Natural killer cell (primary cell): Measurements from ENCODE around the gene ASTN2. TPM values are rescaled to one million over a fixed set of nuclear protein-coding genes. Genes with fewer than 3 reads are reported as not detected.

Source experiments
- ATAC-seq, 3 donors: fragments of 150-1000 bp in 2 of 3; fragments of 200-7000 bp in 1 of 3; cut with Tn5 transposase; 1 replicate in 1 of 3; 2 replicates in 2 of 3; pipeline ENCODE4 v1.10.0; 2021; ENCODE audit warnings: mild to moderate bottlenecking in 2 of 3, moderate library complexity in 2 of 3
- DNase-seq, 2 donors: peaks; one replicate each; pipeline versions ENCODE4 v3.0.0 to v3.0.0-alpha.2; 2013 to 2021; ENCODE audit warnings: mixed read lengths in 1 of 2
- H3K27ac ChIP-seq: one replicate; pipeline ENCODE4 v1.5.1; 2013; ENCODE audit warnings: mild to moderate bottlenecking, low read length
- H3K27me3 ChIP-seq: one replicate; pipeline ENCODE4 v1.6.1; 2013; ENCODE audit warnings: low read length; ENCODE audit not compliant: control insufficient read depth, insufficient read depth
- H3K36me3 ChIP-seq: one replicate; pipeline ENCODE4 v1.6.1; 2013; ENCODE audit warnings: low read length; ENCODE audit not compliant: control insufficient read depth, insufficient read depth
- H3K4me1 ChIP-seq: one replicate; pipeline ENCODE4 v1.6.1; 2013; ENCODE audit warnings: low read length; ENCODE audit not compliant: control insufficient read depth, insufficient read depth
- H3K4me3 ChIP-seq: one replicate; pipeline ENCODE4 v1.5.1; 2013; ENCODE audit warnings: low read length
- H3K9me3 ChIP-seq: one replicate; pipeline ENCODE4 v1.6.1; 2013; ENCODE audit warnings: low read length; ENCODE audit not compliant: control insufficient read depth, insufficient read depth
- H3K27ac Mint-ChIP-seq, 2 donors: one replicate each; pipeline ENCODE4 v1.8.0; 2022; ENCODE audit warnings: mild to moderate bottlenecking in 2 of 2, mixed read lengths in 2 of 2, moderate library complexity in 1 of 2
- H3K27me3 Mint-ChIP-seq, 2 donors: one replicate each; pipeline ENCODE4 v1.8.0; 2022; ENCODE audit warnings: low read depth in 2 of 2, mixed read lengths in 2 of 2
- H3K36me3 Mint-ChIP-seq: one replicate; pipeline ENCODE4 v1.8.0; 2022; ENCODE audit warnings: mixed read lengths
- H3K4me1 Mint-ChIP-seq, 2 donors: one replicate each; pipeline ENCODE4 v1.8.0; 2022; ENCODE audit warnings: mixed read lengths in 2 of 2
- H3K4me3 Mint-ChIP-seq: one replicate; pipeline ENCODE4 v1.8.0; 2022; ENCODE audit warnings: mild to moderate bottlenecking, moderate library complexity, mixed read lengths
- H3K9me3 Mint-ChIP-seq, 2 donors: one replicate each; pipeline ENCODE4 v1.8.0; 2022; ENCODE audit warnings: mixed read lengths in 2 of 2
- CTCF ChIP-seq: fragments of 200-600 bp; IDR thresholded peaks from one replicate; pipeline ENCODE4 v1.8.0; 2022; ENCODE audit warnings: antibody characterized with exemption
- WGBS: methylation state at CpG from one replicate; pipeline ENCODE4 v1.1.7; 2013; ENCODE audit warnings: missing lambda C conversion rate; ENCODE audit not compliant: insufficient coverage; 5-methylcytosine and 5-hydroxymethylcytosine counted together
- intact Hi-C: fragments of 100-400 bp; cut with micrococcal nuclease; formaldehyde crosslinking; loops from one replicate; pipeline ENCODE4 v1.14.2; 2022
- total RNA-seq, 4 donors: library from RNA; stranded (reverse); fragments of 120-200 nt in 1 of 4; gene quantifications; one replicate each; pipeline versions ENCODE4 v1.2.3 to v1.2.4, GENCODE V29; 2013 to 2022

ASTN2 gene
- total RNA-seq, 3 donors from 2014 or later (not counting 1 experiment from before 2014, with no cell fraction given), result 3.0 to 3.5 (median 3.2) TPM

GRCh38 chr9:116483622-116484491 is 931.0 kb downstream of the ASTN2 start:
- H3K27me3 ChIP-seq, result no peaks in the 10 kb centered on the region
- H3K4me1 ChIP-seq, result no peaks in the 10 kb centered on the region
- Mint-ChIP-seq H3K27me3 (no peaks in the 10 kb centered on the region), H3K9me3 (peaks cover 0 to 5% of the 10 kb centered on the region in 2 donors), H3K27ac (no peak overlapping the region), H3K4me3 (no peak overlapping the region), H3K36me3 (no peaks in the 10 kb centered on the region), H3K4me1 (no peaks in the 10 kb centered on the region)
- ATAC-seq, result no peak
- 83% methylated on average over 7 of the region's 8 CpGs for WGBS
- intact Hi-C loops, result no loop called here
- DNase-seq, result no peak
- no peak overlapping the region for H3K4me3 ChIP-seq
- H3K9me3 ChIP-seq, result no peaks in the 10 kb centered on the region
- no peaks in the 10 kb centered on the region for H3K36me3 ChIP-seq
- no peak overlapping the region for H3K27ac ChIP-seq
- TF ChIP-seq CTCF, result no peak

DNA sequence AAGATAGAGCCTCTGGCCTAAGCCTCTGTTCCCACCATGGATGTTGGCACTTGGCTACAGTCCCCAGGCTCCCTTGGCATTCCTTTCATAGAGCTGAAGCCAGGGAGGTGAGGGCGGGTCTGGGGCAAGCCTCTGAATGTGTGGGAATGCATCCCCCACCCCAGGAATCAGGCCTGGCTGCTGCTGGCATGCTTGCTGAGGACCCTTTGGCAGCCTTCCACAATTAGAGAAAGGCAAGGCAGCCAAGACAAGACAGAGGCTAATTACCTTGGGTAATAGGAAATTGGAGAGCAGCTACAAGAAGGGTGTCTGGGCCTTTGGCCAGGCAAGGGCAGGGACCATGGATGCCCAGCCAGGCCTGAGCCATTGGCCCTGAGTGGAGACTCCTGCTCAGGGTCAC is 932.1 kb downstream of the ASTN2 start:
- Histone ChIP-seq H3K27ac (no peak overlapping the region), H3K4me3 (no peak overlapping the region), H3K27me3 (no peaks in the 10 kb centered on the region), H3K4me1 (no peaks in the 10 kb centered on the region), H3K36me3 (no peaks in the 10 kb centered on the region), H3K9me3 (no peaks in the 10 kb centered on the region)
- H3K27me3 Mint-ChIP-seq, result no peaks in the 10 kb centered on the region
- ATAC-seq, result no peak
- no peak overlapping the region for H3K4me3 Mint-ChIP-seq
- H3K36me3 Mint-ChIP-seq, result no peaks in the 10 kb centered on the region
- intact Hi-C loops, result no loop called here
- no peak for TF ChIP-seq CTCF
- peaks cover 2 to 6% of the 10 kb centered on the region in 2 donors for H3K9me3 Mint-ChIP-seq
- 89% methylated on average over 1 of the region's 1 CpG for WGBS
- no peaks in the 10 kb centered on the region for H3K4me1 Mint-ChIP-seq
- DNase-seq, result no peak
- H3K27ac Mint-ChIP-seq, result no peak overlapping the region

GRCh38 chr9:116480700-116481099 is 934.2 kb downstream of the ASTN2 start:
- Mint-ChIP-seq H3K4me3 (no peak overlapping the region), H3K9me3 (peaks cover 8 to 13% of the 10 kb centered on the region in 2 donors), H3K36me3 (no peaks in the 10 kb centered on the region), H3K27me3 (no peaks in the 10 kb centered on the region), H3K4me1 (no peaks in the 10 kb centered on the region), H3K27ac (no peak overlapping the region)
- no peaks in the 10 kb centered on the region for H3K36me3 ChIP-seq
- intact Hi-C loops, result no loop called here
- 83% methylated on average over 4 of the region's 4 CpGs for WGBS
- H3K4me1 ChIP-seq, result no peaks in the 10 kb centered on the region
- ATAC-seq (no peak), DNase-seq (no peak)
- H3K27ac ChIP-seq, result no peak overlapping the region
- H3K27me3 ChIP-seq, result no peaks in the 10 kb centered on the region
- no peaks in the 10 kb centered on the region for H3K9me3 ChIP-seq
- TF ChIP-seq CTCF, result no peak
- no peak overlapping the region for H3K4me3 ChIP-seq

GRCh38 chr9:116479967-116480366 is 934.9 kb downstream of the ASTN2 start:
- Mint-ChIP-seq H3K27ac (no peak overlapping the region), H3K27me3 (no peaks in the 10 kb centered on the region), H3K4me3 (no peak overlapping the region), H3K9me3 (peaks cover 8 to 14% of the 10 kb centered on the region in 2 donors), H3K4me1 (no peaks in the 10 kb centered on the region), H3K36me3 (no peaks in the 10 kb centered on the region)
- no peak for ATAC-seq
- no peak for DNase-seq
- Histone ChIP-seq H3K36me3 (no peaks in the 10 kb centered on the region), H3K27me3 (no peaks in the 10 kb centered on the region), H3K4me3 (no peak overlapping the region), H3K27ac (no peak overlapping the region), H3K4me1 (no peaks in the 10 kb centered on the region), H3K9me3 (no peaks in the 10 kb centered on the region)
- intact Hi-C loops, result no loop called here
- TF ChIP-seq CTCF, result no peak
